ENCODE measurements around the gene ACO2. TPM values are rescaled to one million over a fixed set of nuclear protein-coding genes. Genes with fewer than 3 reads are reported as not detected.

The ACO2 gene
- total RNA-seq, 1 donor from 2014 or later: 62.4 TPM

DNA sequence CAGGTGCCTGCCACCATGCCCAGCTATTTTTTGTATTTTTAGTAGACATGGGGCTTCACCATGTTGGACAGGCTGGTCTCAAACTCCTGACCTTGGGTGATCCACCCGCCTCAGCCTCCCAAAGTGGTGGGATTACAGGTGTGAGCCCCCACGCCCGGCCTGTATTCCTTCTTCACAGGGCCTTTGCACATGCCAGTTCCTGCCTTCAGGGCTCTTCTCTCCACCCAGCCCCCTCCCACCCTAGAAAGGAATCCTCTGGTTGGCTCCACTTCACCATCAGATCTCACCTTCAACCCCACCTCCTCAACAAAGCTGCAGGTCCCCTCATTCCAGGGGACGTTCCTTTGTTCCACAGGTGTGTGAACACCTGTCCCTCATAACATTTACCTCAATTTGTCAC is 73.3 kb downstream of the ACO2 start:
- peaks cover 38% of the 10 kb centered on the region for H3K4me1 Mint-ChIP-seq (ENCODE audit: low read depth)
- no peaks in the 10 kb centered on the region for H3K27me3 Mint-ChIP-seq (ENCODE audit: low read depth)
- H3K27ac Mint-ChIP-seq (ENCODE audit: unreplicated experiment): peak overlapping the region; percentile 34
- no peak for DNase-seq (ENCODE audit: low spot score)
- H3K4me3 Mint-ChIP-seq (ENCODE audit: unreplicated experiment): peak overlapping the region; percentile 89
- H3K36me3 Mint-ChIP-seq (ENCODE audit: low read depth): peaks cover 4% of the 10 kb centered on the region
- no peaks in the 10 kb centered on the region for H3K9me3 Mint-ChIP-seq (ENCODE audit: low read depth)
- no peak for TF ChIP-seq CTCF (IDR thresholded peaks at IDR 0.05)

- Mint-ChIP-seq H3K9me3 (ENCODE audit: low read depth) (no peaks in the 10 kb centered on the region), H3K27ac (ENCODE audit: unreplicated experiment) (peak within 1 kb of the TSS; percentile 97), H3K36me3 (ENCODE audit: low read depth) (peaks cover 4% of the 10 kb centered on the region), H3K27me3 (ENCODE audit: low read depth) (no peaks in the 10 kb centered on the region), H3K4me1 (ENCODE audit: low read depth) (peaks cover 38% of the 10 kb centered on the region), H3K4me3 (ENCODE audit: unreplicated experiment) (peak within 1 kb of the TSS; percentile 89)
- DNase-seq (ENCODE audit: low spot score): peak; percentile 99
- TF ChIP-seq CTCF (IDR thresholded peaks at IDR 0.05): peak; percentile 86
Measured at GRCh38 chr22:41543854-41544670, 75.1 kb downstream of the ACO2 start, which contains the start of gene POLR3H. POLR3H (minus strand) TSS chr22:41544470; CDS start chr22:41544101, 369 bp downstream.

GRCh38 chr22:41544671-41545476 is 76.0 kb downstream of the ACO2 start:
- no peak for DNase-seq (ENCODE audit: low spot score)
- Mint-ChIP-seq H3K4me3 (ENCODE audit: unreplicated experiment) (peak overlapping the region; percentile 89), H3K9me3 (ENCODE audit: low read depth) (no peaks in the 10 kb centered on the region), H3K27me3 (ENCODE audit: low read depth) (no peaks in the 10 kb centered on the region), H3K27ac (ENCODE audit: unreplicated experiment) (peak overlapping the region; percentile 97), H3K36me3 (ENCODE audit: low read depth) (no peaks in the 10 kb centered on the region), H3K4me1 (ENCODE audit: low read depth) (peaks cover 36% of the 10 kb centered on the region)
- no peak for TF ChIP-seq CTCF (IDR thresholded peaks at IDR 0.05)

DNA sequence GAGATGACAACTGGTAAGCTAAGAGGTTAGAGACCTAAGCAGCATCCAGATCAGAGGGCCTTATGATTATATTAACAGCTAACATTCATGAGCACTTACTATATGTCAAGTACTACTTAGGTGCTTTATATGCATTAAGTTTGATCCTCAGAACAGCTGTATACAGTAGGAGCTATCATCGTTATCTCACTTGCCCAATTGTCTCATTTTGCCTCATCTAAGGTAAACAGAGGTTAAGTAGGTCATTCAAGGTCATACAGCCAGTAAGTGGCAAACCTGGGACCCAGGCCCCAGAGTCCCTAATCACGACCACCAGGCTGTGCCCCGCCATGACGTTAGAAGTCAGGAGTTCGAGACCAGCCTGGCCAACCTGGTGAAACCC is 79.9 kb downstream of the ACO2 start:
- Mint-ChIP-seq H3K4me3 (ENCODE audit: unreplicated experiment) (no peak overlapping the region), H3K9me3 (ENCODE audit: low read depth) (no peaks in the 10 kb centered on the region), H3K27me3 (ENCODE audit: low read depth) (no peaks in the 10 kb centered on the region), H3K36me3 (ENCODE audit: low read depth) (no peaks in the 10 kb centered on the region), H3K27ac (ENCODE audit: unreplicated experiment) (no peak overlapping the region), H3K4me1 (ENCODE audit: low read depth) (peaks cover 7% of the 10 kb centered on the region)
- DNase-seq (ENCODE audit: low spot score): no peak
- no peak for TF ChIP-seq CTCF (IDR thresholded peaks at IDR 0.05)

DNA sequence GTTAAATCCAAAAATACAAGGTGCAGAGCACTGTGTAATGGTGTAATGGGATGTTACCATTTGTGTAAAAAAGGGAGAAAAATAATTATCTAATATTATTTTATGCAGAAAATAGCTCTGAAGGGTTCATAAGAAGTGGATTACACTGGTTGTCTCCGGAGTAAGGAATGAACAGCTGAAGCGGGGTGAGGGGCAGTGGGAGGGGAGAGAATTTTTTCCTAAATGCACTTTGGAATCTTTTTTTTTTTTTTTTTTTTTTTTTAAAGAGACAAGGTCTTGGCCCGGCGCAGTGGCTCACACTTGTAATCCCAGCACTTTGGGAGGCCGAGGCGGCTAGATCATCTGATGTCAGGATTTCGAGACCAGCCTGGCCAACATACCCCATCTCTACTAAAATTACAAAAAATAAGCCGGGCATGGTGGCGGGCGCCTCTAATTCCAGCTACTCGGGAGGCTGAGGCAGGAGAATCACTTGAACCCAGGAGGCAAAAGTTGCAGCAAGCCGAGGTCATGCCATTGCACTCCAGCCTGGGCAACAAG is 82.1 kb downstream of the ACO2 start:
- Mint-ChIP-seq H3K27me3 (ENCODE audit: low read depth) (no peaks in the 10 kb centered on the region), H3K4me3 (ENCODE audit: unreplicated experiment) (no peak overlapping the region), H3K27ac (ENCODE audit: unreplicated experiment) (no peak overlapping the region), H3K36me3 (ENCODE audit: low read depth) (no peaks in the 10 kb centered on the region), H3K4me1 (ENCODE audit: low read depth) (peaks cover 8% of the 10 kb centered on the region), H3K9me3 (ENCODE audit: low read depth) (no peaks in the 10 kb centered on the region)
- no peak for DNase-seq (ENCODE audit: low spot score)
- TF ChIP-seq CTCF (IDR thresholded peaks at IDR 0.05): no peak

All from chondrocyte (in vitro differentiated cells).